NCI-H69 (cell line): ENCODE results near the gene ANO3.

Experiments
- DNase-seq: peaks from one replicate; lab custom pipeline; 2025; lab: John Stamatoyannopoulos, UW

Gene ANO3

GRCh38 chr11:26708736-26709456 is 377.0 kb downstream of the ANO3 start:
- DNase-seq, result no peak

DNA sequence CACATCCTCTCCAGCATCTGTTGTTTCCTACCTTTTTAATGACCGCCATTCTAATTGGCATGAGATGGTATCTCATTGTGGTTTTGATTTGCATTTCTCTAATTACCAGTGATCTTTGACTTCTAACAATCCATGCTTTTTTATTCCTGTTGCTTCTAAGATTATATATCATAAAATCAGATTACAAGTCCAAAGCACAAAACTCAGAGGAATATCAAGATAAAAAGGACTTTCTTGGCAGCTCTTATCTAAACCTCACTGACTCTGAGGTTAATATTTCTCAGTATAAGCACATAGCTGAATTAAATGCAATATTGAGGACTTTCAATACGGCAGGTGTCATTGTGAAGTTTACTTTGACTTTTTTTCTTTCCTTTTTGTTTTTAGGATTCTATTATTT is 378.6 kb downstream of the ANO3 start:
- peak; percentile 54 for DNase-seq

DNA sequence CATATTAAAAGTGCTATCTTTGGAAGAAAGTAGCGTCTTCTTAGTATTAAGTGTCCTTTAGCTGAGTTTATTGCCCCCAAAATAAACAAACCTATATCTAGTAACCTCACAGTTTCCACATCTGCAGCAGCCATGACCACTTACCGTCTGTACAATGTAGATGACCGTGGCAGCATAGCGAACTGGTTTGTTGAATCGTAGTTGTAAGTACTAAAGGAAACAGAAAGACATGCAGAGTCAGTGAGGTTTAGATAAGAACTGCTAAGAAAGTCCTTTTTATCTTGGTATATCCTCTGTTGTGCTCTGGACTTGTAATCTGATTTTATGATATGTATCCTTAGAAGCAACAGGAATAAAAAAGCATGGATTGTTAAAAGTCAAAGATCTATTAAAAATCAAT is 380.6 kb downstream of the ANO3 start:
- DNase-seq, result no peak
